ENCODE results near the gene PTPRD.

Gene PTPRD

DNA sequence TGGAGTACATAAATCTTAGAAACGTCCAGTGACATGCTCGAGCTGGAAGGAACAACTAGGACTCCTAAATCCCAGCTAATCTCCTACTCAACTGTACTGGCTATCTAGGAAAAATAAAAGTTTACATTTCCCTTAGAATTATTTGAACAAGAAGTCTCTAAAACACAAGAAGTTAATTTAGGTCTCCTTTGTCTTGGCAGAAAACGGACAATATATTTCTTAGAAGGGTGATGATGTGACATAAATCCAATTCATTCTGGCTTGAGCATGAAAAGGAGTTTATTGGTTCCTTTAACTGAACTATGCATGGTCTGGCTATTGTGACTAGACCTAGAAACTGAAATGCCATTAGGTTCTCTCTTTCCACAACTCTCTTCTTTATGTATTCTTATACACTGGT, 1571.0 kb downstream of the PTPRD start:
- no peak overlapping the region for H3K27ac ChIP-seq (ENCODE audit: low read depth, low read length)
- TF ChIP-seq, protein P1, sequence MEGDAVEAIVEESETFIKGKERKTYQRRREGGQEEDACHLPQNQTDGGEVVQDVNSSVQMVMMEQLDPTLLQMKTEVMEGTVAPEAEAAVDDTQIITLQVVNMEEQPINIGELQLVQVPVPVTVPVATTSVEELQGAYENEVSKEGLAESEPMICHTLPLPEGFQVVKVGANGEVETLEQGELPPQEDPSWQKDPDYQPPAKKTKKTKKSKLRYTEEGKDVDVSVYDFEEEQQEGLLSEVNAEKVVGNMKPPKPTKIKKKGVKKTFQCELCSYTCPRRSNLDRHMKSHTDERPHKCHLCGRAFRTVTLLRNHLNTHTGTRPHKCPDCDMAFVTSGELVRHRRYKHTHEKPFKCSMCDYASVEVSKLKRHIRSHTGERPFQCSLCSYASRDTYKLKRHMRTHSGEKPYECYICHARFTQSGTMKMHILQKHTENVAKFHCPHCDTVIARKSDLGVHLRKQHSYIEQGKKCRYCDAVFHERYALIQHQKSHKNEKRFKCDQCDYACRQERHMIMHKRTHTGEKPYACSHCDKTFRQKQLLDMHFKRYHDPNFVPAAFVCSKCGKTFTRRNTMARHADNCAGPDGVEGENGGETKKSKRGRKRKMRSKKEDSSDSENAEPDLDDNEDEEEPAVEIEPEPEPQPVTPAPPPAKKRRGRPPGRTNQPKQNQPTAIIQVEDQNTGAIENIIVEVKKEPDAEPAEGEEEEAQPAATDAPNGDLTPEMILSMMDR (IDR thresholded peaks at IDR 0.05; ENCODE audit: low read depth, low read length, poor library complexity, severe bottlenecking): no peak
- no peak for TF ChIP-seq EZH2phosphoT487 (IDR thresholded peaks at IDR 0.05; ENCODE audit: borderline replicate concordance, low read length)
- H3F3A ChIP-seq (ENCODE audit: control insufficient read depth, insufficient read depth): no peaks in the 10 kb centered on the region
- no peaks in the 10 kb centered on the region for H3K9me3 ChIP-seq (ENCODE audit: control insufficient read depth, insufficient read depth, low read length)
- no peak overlapping the region for H3K4me3 ChIP-seq (ENCODE audit: low read length)
- H3K79me2 ChIP-seq (ENCODE audit: control insufficient read depth, low read length): no peaks in the 10 kb centered on the region
- H3K36me3 ChIP-seq (ENCODE audit: control insufficient read depth, low read length): no peaks in the 10 kb centered on the region
- H4K20me1 ChIP-seq (ENCODE audit: control insufficient read depth, insufficient read depth, low read depth, low read length): no peaks in the 10 kb centered on the region
- no peak overlapping the region for H3K4me2 ChIP-seq (ENCODE audit: low read length)
- H3K27me3 ChIP-seq (ENCODE audit: control insufficient read depth, low read length): no peaks in the 10 kb centered on the region
- H3K9me2 ChIP-seq (replicated peaks; ENCODE audit: control insufficient read depth, low read length): no peaks in the 10 kb centered on the region
- H3K4me1 ChIP-seq (ENCODE audit: control insufficient read depth, low read length): no peaks in the 10 kb centered on the region

DNA sequence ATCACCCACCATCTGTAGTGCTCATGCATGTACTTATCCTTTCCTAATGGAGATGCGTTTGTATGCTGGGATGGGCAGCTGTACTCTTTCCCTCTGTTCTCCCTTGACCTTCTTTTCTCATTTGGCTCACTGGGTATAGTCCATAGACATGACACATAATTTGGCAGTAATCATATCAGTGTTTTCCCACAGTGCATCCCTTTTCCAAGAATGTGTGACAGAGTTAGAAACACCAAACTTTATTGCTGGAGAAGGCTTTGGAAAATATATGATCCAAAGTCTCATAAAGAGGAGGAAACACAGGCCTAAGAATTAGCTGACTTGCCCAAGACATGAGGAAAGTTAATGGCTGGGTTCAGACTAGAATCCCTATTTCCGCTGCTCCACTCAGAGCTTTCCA, 1579.8 kb downstream of the PTPRD start:
- Histone ChIP-seq H3K27ac (ENCODE audit: low read depth, low read length) (no peak overlapping the region), H3K9me2 (replicated peaks; ENCODE audit: control insufficient read depth, low read length) (no peaks in the 10 kb centered on the region), H3K4me3 (ENCODE audit: low read length) (no peak overlapping the region), H3K27me3 (ENCODE audit: control insufficient read depth, low read length) (no peaks in the 10 kb centered on the region), H3K36me3 (ENCODE audit: control insufficient read depth, low read length) (no peaks in the 10 kb centered on the region), H4K20me1 (ENCODE audit: control insufficient read depth, insufficient read depth, low read depth, low read length) (no peaks in the 10 kb centered on the region), H3K79me2 (ENCODE audit: control insufficient read depth, low read length) (no peaks in the 10 kb centered on the region), H3K4me2 (ENCODE audit: low read length) (no peak overlapping the region), H3K9me3 (ENCODE audit: control insufficient read depth, insufficient read depth, low read length) (no peaks in the 10 kb centered on the region), H3F3A (ENCODE audit: control insufficient read depth, insufficient read depth) (no peaks in the 10 kb centered on the region), H3K4me1 (ENCODE audit: control insufficient read depth, low read length) (no peaks in the 10 kb centered on the region)
- TF ChIP-seq, protein P1 (IDR thresholded peaks at IDR 0.05; ENCODE audit: low read depth, low read length, poor library complexity, severe bottlenecking): no peak
- TF ChIP-seq EZH2phosphoT487 (IDR thresholded peaks at IDR 0.05; ENCODE audit: borderline replicate concordance, low read length): no peak

DNA sequence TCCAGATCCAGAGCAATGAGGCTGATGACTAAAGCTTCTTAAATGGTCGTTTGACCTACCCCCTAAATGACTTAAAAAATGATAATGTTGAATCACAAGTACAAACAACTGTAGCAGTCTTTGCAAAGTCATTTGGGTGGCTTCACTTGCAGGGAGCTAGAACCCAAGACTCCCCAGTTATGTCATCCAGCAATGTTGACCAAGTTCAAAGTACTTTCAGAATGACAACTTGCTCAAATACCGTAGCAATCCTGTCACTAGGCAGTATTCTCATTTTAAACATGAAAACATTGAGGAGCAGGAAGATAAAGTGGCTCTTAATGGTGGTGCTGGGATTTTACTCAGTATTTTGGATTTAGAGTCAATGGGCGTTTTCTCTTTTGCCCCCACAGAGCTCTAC, 1596.2 kb downstream of the PTPRD start:
- TF ChIP-seq, protein P1 (IDR thresholded peaks at IDR 0.05; ENCODE audit: low read depth, low read length, poor library complexity, severe bottlenecking): no peak
- TF ChIP-seq EZH2phosphoT487 (IDR thresholded peaks at IDR 0.05; ENCODE audit: borderline replicate concordance, low read length): no peak
- Histone ChIP-seq H3K4me1 (ENCODE audit: control insufficient read depth, low read length) (no peaks in the 10 kb centered on the region), H3K4me2 (ENCODE audit: low read length) (no peak overlapping the region), H3K4me3 (ENCODE audit: low read length) (no peak overlapping the region), H3K27ac (ENCODE audit: low read depth, low read length) (no peak overlapping the region), H3K27me3 (ENCODE audit: control insufficient read depth, low read length) (no peaks in the 10 kb centered on the region), H3F3A (ENCODE audit: control insufficient read depth, insufficient read depth) (no peaks in the 10 kb centered on the region), H3K9me2 (replicated peaks; ENCODE audit: control insufficient read depth, low read length) (no peaks in the 10 kb centered on the region), H3K36me3 (ENCODE audit: control insufficient read depth, low read length) (no peaks in the 10 kb centered on the region), H3K79me2 (ENCODE audit: control insufficient read depth, low read length) (no peaks in the 10 kb centered on the region), H4K20me1 (ENCODE audit: control insufficient read depth, insufficient read depth, low read depth, low read length) (no peaks in the 10 kb centered on the region), H3K9me3 (ENCODE audit: control insufficient read depth, insufficient read depth, low read length) (no peaks in the 10 kb centered on the region)

DNA sequence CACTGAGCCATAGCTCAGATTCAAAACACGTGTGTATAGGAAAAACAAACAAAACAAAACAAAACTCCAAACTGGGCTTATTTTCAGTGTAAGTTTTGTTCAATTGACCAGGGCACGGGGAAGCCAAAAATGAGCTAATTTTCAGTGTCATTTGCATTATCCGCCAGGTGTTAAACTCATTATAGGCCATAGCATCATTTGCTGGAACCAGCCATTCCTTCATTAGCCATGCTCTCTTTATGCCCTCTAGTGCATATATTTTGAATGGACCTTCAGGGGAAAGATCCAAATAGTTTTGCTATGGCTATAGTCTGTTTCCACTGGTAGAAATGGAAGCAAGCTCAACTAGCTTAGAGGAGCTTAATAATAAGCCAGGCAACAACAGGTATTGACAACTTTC, 1608.0 kb downstream of the PTPRD start:
- H3K36me3 ChIP-seq (ENCODE audit: control insufficient read depth, low read length): no peaks in the 10 kb centered on the region
- H3K9me3 ChIP-seq (ENCODE audit: control insufficient read depth, insufficient read depth, low read length): no peaks in the 10 kb centered on the region
- no peak overlapping the region for H3K27ac ChIP-seq (ENCODE audit: low read depth, low read length)
- H3K9me2 ChIP-seq (replicated peaks; ENCODE audit: control insufficient read depth, low read length): no peaks in the 10 kb centered on the region
- no peak overlapping the region for H3K4me3 ChIP-seq (ENCODE audit: low read length)
- no peak overlapping the region for H3K4me2 ChIP-seq (ENCODE audit: low read length)
- no peaks in the 10 kb centered on the region for H3F3A ChIP-seq (ENCODE audit: control insufficient read depth, insufficient read depth)
- no peaks in the 10 kb centered on the region for H3K27me3 ChIP-seq (ENCODE audit: control insufficient read depth, low read length)
- H3K4me1 ChIP-seq (ENCODE audit: control insufficient read depth, low read length): no peaks in the 10 kb centered on the region
- no peaks in the 10 kb centered on the region for H3K79me2 ChIP-seq (ENCODE audit: control insufficient read depth, low read length)
- TF ChIP-seq EZH2phosphoT487 (IDR thresholded peaks at IDR 0.05; ENCODE audit: borderline replicate concordance, low read length): no peak
- TF ChIP-seq, protein P1 (IDR thresholded peaks at IDR 0.05; ENCODE audit: low read depth, low read length, poor library complexity, severe bottlenecking): no peak
- H4K20me1 ChIP-seq (ENCODE audit: control insufficient read depth, insufficient read depth, low read depth, low read length): no peaks in the 10 kb centered on the region

Data from DOHH2 (cell line).